OCI-LY7 (cell line): Measurements from ENCODE around the gene ATP11A. TPM values are rescaled to one million over a fixed set of nuclear protein-coding genes. Genes with fewer than 3 reads are reported as not detected.

Experiments
- BruUV-seq: library from RNA; stranded (reverse); fragments of 400-500 nt; replicated peaks from 2 replicates; lab custom pipeline; 2021; lab: Mats Ljungman, UMichigan
- CTCF ChIA-PET: fragments of 300-600 bp; sonication (Branson Sonifier 250); formaldehyde crosslinking; loops from one replicate; lab custom pipeline; 2022; ENCODE audit warnings: antibody characterized with exemption; ENCODE audit not compliant: unreplicated experiment; lab: Charles Lee
- POLR2A ChIA-PET: fragments of 300-600 bp; sonication (Branson Sonifier 250); formaldehyde crosslinking; loops from one replicate; lab custom pipeline; 2022; ENCODE audit warnings: antibody characterized with exemption; lab: Charles Lee
- DNase-seq: peaks from one replicate; pipeline ENCODE4 v3.0.0-alpha.2; 2015; ENCODE audit warnings: low spot score
- H2AFZ ChIP-seq: fragments of 200-600 bp; sonication (generic), shearing (Covaris generic); 2 replicates; pipeline ENCODE4 v1.6.1; 2014; ENCODE audit warnings: mild to moderate bottlenecking, antibody characterized with exemption, low read length, moderate library complexity
- H3K27ac ChIP-seq: fragments of 200-600 bp; sonication (generic); 2 replicates; pipeline ENCODE4 v1.5.1; 2014; ENCODE audit warnings: mixed run types, low read depth, mild to moderate bottlenecking, moderate library complexity, low read length, inconsistent platforms; ENCODE audit not compliant: poor library complexity, severe bottlenecking
- H3K36me3 ChIP-seq: fragments of 200-600 bp; sonication (generic); 2 replicates; pipeline ENCODE4 v1.6.1; 2014; ENCODE audit warnings: mild to moderate bottlenecking, antibody characterized with exemption, low read length, moderate library complexity, mixed read lengths; ENCODE audit not compliant: insufficient read depth
- H3K4me1 ChIP-seq: fragments of 200-600 bp; sonication (generic); 2 replicates; pipeline ENCODE4 v1.5.1; 2014; ENCODE audit warnings: mild to moderate bottlenecking, low read length; ENCODE audit not compliant: insufficient read depth, poor library complexity, severe bottlenecking
- H3K4me2 ChIP-seq: fragments of 200-600 bp; sonication (generic); 2 replicates; pipeline ENCODE4 v1.6.1; 2014; ENCODE audit warnings: mild to moderate bottlenecking, low read length
- H3K4me3 ChIP-seq: fragments of 200-600 bp; sonication (generic); 2 replicates; pipeline ENCODE4 v1.5.1; 2014; ENCODE audit warnings: mild to moderate bottlenecking, low read depth, low read length; ENCODE audit not compliant: poor library complexity, severe bottlenecking
- H3K79me2 ChIP-seq: fragments of 200-600 bp; sonication (generic); 2 replicates; pipeline ENCODE4 v1.6.1; 2016; ENCODE audit warnings: low read depth, mild to moderate bottlenecking, low read length, moderate library complexity, mixed read lengths; ENCODE audit not compliant: insufficient read depth
- H3K9me2 ChIP-seq: fragments of 200-600 bp; sonication (generic); 2 replicates; pipeline ENCODE4 v1.6.1; 2016; ENCODE audit warnings: mild to moderate bottlenecking, low read length, mixed read lengths; ENCODE audit not compliant: insufficient read depth
- H3K9me3 ChIP-seq: fragments of 200-600 bp; sonication (generic); 2 replicates; pipeline ENCODE4 v1.6.1; 2014; ENCODE audit warnings: mild to moderate bottlenecking, mixed run types, low read length, mixed read lengths
- H4K20me1 ChIP-seq: fragments of 200-600 bp; sonication (generic); 2 replicates; pipeline ENCODE4 v1.6.1; 2014; ENCODE audit warnings: mild to moderate bottlenecking, antibody characterized with exemption, low read length, moderate library complexity, mixed read lengths; ENCODE audit not compliant: insufficient read depth
- CTCF ChIP-seq: fragments of 200-600 bp; sonication (generic); conservative IDR thresholded peaks from 2 replicates; pipeline ENCODE4 v1.5.1; 2014; ENCODE audit warnings: mild to moderate bottlenecking, antibody characterized with exemption, low read length, moderate library complexity, mixed read lengths
- EZH2phosphoT487 ChIP-seq: fragments of 200-600 bp; sonication (generic); IDR thresholded peaks from 2 replicates; pipeline ENCODE4 v1.6.1; 2018; ENCODE audit warnings: low read depth, borderline replicate concordance, mild to moderate bottlenecking, mixed run types, antibody characterized with exemption, low read length, moderate library complexity, mixed read lengths
- intact Hi-C: fragments of 100-400 bp; cut with micrococcal nuclease; formaldehyde crosslinking; loops from one replicate; pipeline ENCODE4 v1.10.0; 2022; ENCODE audit not compliant: unreplicated experiment
- total RNA-seq, 2 experiments: library from RNA; depleted of rRNA in 1 of 2; stranded (reverse); fragments of >200 nt in 1 of 2; shearing (Covaris generic) in 1 of 2; gene quantifications; 2 replicates each; pipeline ENCODE4 v1.2.3, GENCODE V29; 2014 to 2022

ATP11A gene
- total RNA-seq, 2 experiments from 2014 or later = 8.8 to 23.1 TPM

GRCh38 chr13:112802802-112803195, 113.0 kb downstream of the ATP11A start:
- TF ChIP-seq EZH2phosphoT487 = no peak
- no peak for TF ChIP-seq CTCF
- H3K36me3 ChIP-seq = no peaks in the 10 kb centered on the region
- no peaks in the 10 kb centered on the region for H3K79me2 ChIP-seq
- no peak overlapping the region for H3K27ac ChIP-seq
- H2AFZ ChIP-seq = no peak overlapping the region
- no TSS peak for BruUV-seq
- H3K9me3 ChIP-seq = no peaks in the 10 kb centered on the region
- CTCF ChIA-PET = no interaction called here
- intact Hi-C loops = no loop called here
- H3K4me2 ChIP-seq = no peak overlapping the region
- H4K20me1 ChIP-seq = no peaks in the 10 kb centered on the region
- POLR2A ChIA-PET = interaction anchor here (0.7 kb wide), 1 partner anchor 9 kb away, joined by 9 read pairs; no protein-coding TSS in a partner anchor
- no peaks in the 10 kb centered on the region for H3K9me2 ChIP-seq
- no peaks in the 10 kb centered on the region for H3K4me1 ChIP-seq
- no peak overlapping the region for H3K4me3 ChIP-seq
- DNase-seq = no peak

GRCh38 chr13:112803422-112803821, 113.6 kb downstream of the ATP11A start:
- no peak overlapping the region for H3K4me2 ChIP-seq
- no peaks in the 10 kb centered on the region for H3K79me2 ChIP-seq
- no peaks in the 10 kb centered on the region for H3K4me1 ChIP-seq
- no peaks in the 10 kb centered on the region for H3K9me2 ChIP-seq
- H2AFZ ChIP-seq = no peak overlapping the region
- H4K20me1 ChIP-seq = no peaks in the 10 kb centered on the region
- ChIA-PET POLR2A (no interaction called here), CTCF (no interaction called here)
- BruUV-seq = no TSS peak
- intact Hi-C loops = no loop called here
- H3K27ac ChIP-seq = no peak overlapping the region
- H3K36me3 ChIP-seq = no peaks in the 10 kb centered on the region
- no peak for DNase-seq
- H3K4me3 ChIP-seq = no peak overlapping the region
- TF ChIP-seq CTCF (no peak), EZH2phosphoT487 (no peak)
- no peaks in the 10 kb centered on the region for H3K9me3 ChIP-seq

- Histone ChIP-seq H3K4me3 (no peak overlapping the region), H3K36me3 (no peaks in the 10 kb centered on the region), H3K27ac (no peak overlapping the region), H2AFZ (no peak overlapping the region), H3K79me2 (no peaks in the 10 kb centered on the region), H4K20me1 (no peaks in the 10 kb centered on the region), H3K9me3 (no peaks in the 10 kb centered on the region), H3K4me1 (no peaks in the 10 kb centered on the region), H3K9me2 (no peaks in the 10 kb centered on the region), H3K4me2 (no peak overlapping the region)
- DNase-seq = no peak
- intact Hi-C loops = no loop called here
- no TSS peak for BruUV-seq
- ChIA-PET POLR2A (no interaction called here), CTCF (no interaction called here)
- TF ChIP-seq EZH2phosphoT487 (no peak), CTCF (no peak)
These were observed 114.5 kb downstream of the ATP11A start for GRCh38 chr13:112804374-112804773.
